ENCODE results near the gene ADH1A.
"Not testable (repeated sequence)": the region's sequence is repeated elsewhere in the genome, so short reads cannot be mapped to it uniquely, and the experiment has no call there.

ADH1A gene

DNA sequence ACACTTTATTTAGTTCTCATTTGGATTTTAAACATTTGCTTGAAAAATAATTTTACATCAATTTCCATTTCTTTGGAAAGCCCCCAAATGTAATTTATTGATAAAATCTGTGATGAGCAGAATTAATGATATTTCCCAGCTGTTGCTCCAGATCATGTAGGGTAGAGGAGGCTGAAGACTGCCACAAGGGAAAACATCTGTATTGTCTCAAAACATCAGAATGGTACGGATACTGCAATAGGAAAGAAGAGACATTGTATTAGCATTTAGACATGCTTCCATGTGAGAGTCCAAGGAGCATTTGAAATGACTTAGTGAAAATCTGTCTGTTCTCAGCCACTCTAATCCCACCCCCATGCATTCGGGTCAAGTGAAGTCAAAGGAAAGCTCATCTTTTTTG, 14.4 kb downstream of the ADH1A start:
- no peak for DNase-seq

- DNase-seq, result no peak
Observed at GRCh38 chr4:99275885-99276284, 14.9 kb downstream of the ADH1A start.

- no peak for DNase-seq
Observed at GRCh38 chr4:99275050-99275449, 15.7 kb downstream of the ADH1A start.

GRCh38 chr4:99273704-99274103, 17.1 kb downstream of the ADH1A start:
- DNase-seq, result no peak

DNA sequence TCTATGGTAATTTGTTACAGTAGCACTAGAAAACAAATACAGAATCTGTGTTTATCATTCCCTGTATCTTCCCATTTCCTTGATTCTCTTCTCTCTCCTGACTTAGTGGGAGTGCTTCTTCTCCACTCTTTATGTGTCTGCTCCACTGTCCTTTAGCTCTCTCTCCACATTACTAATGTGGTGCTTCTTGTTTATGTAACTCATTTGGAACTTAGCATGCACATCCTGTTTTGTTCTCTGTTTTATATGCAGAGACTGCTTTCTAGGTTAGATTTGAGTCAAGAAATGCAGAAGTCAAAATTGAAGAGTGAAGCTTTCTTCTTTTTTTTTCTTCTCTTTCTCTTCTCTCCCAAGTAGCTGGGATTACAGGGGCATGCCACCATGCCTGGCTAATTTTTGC, 25.9 kb downstream of the ADH1A start:
- no peak for DNase-seq

DNA sequence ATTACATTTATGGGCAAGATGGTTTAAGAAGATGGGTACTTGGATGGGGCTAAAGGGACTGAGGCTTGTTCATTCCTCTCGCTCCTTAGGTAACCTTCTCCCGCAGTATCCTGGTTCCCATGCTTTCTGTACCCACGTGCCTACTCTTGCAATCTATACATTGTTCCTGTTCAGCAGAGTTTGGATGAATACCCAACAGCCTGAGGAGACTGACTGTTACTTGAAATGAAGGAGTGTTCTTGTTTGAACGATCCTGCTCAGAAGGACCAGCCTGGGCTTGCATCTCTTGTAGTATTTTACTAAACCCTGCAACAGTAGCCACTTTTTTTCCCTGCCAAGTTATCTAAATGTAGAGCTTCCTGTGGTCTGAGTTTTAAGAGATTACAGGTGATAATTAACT, 38.0 kb downstream of the ADH1A start:
- DNase-seq, result no peak

- DNase-seq, result no peak
Observed at GRCh38 chr4:99248714-99249113, 42.1 kb downstream of the ADH1A start.

DNA sequence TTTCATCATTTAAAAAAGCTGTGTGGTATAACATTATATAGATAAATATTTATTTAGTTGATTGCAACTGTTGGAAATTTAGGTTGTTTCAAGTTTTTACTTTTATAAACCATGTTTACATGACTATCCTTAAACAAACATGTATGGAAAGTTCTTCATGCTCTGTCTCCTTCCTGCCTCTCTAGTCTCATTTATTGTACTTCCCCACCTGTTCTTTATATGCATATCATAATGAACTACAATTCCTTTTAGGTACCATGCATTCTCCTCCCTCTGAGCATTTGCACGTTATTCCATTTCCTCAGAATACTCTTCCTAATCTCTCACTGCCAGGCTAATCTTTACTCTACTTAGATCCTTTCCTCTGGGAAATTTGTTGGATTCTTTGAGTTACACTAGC, 54.8 kb downstream of the ADH1A start:
- DNase-seq, result no peak

- no peak for DNase-seq
Observed at GRCh38 chr4:99234331-99235010, 56.3 kb downstream of the ADH1A start.

DNA sequence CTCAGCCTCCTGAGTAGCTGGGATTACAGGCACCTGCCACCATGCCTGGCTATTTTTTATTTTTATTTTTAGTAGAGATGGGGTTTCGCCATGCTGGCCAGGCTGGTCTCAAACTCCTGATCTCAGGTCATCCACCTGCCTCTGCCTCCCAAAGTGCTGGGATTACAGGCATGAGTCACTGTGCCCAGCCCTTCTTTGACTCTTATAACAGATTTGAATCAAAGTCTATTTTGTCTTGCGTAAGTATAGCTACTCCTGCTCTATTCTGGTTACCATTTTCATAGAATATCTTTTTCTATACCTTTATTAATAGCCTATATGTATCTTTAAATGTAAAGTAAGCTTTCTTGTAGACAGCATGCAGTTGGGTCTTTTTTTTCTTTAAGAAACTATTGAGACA, 57.4 kb downstream of the ADH1A start:
- DNase-seq, result not testable (repeated sequence)

DNA sequence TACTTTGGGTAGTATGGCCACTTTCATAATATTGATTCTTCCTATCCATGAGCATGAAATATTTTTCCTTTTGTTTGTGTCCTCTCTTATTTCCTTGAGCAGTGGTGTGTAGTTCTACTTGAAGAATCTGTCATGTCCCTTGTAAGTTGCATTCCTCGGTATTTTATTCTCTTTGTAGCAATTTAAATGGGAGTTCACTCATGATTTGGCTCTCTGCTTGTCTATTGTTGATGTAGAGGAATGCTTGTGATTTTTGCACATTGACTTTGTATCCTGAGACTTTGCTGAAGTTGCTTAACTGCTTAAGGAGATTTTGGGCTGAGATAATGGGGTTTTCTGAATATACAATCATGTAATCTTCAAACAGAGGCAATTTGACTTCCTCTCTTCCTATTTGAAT, 62.1 kb downstream of the ADH1A start:
- not testable (repeated sequence) for DNase-seq

GRCh38 chr4:99227646-99228045, 63.1 kb downstream of the ADH1A start:
- not testable (repeated sequence) for DNase-seq
